GM18502 (cell line): ENCODE measurements around the gene ASS1.

Experiments used
- ATAC-seq: cut with Tn5 transposase; IDR thresholded peaks from one replicate; pipeline ENCODE4 v1.9.1; 2021; ENCODE audit warnings: mild to moderate bottlenecking; ENCODE audit not compliant: unreplicated experiment, poor library complexity

ASS1 gene

DNA sequence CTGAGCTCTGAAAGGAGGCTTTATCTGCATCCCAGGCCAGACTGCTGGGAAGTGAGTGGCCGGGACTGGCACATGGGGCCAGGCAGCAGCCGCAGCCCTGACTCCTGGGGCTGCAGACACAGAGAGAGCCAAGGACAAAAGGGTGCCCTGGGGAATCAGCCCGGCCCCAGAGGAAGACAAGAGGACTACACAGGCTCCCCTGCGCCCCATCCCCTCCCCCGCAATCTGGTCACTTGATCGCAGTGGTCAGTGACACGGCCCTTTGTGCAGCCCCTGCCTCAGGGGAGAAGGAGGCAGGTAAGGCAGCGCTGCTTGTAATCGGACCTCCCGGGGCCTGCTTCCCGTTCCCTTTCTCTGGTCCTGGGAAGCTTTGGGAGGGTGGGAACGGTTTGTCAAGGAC is 79.2 kb downstream of the ASS1 start:
- ATAC-seq: no peak

- ATAC-seq: no peak
Measured at GRCh38 chr9:130526193-130526853, 81.6 kb downstream of the ASS1 start.

DNA sequence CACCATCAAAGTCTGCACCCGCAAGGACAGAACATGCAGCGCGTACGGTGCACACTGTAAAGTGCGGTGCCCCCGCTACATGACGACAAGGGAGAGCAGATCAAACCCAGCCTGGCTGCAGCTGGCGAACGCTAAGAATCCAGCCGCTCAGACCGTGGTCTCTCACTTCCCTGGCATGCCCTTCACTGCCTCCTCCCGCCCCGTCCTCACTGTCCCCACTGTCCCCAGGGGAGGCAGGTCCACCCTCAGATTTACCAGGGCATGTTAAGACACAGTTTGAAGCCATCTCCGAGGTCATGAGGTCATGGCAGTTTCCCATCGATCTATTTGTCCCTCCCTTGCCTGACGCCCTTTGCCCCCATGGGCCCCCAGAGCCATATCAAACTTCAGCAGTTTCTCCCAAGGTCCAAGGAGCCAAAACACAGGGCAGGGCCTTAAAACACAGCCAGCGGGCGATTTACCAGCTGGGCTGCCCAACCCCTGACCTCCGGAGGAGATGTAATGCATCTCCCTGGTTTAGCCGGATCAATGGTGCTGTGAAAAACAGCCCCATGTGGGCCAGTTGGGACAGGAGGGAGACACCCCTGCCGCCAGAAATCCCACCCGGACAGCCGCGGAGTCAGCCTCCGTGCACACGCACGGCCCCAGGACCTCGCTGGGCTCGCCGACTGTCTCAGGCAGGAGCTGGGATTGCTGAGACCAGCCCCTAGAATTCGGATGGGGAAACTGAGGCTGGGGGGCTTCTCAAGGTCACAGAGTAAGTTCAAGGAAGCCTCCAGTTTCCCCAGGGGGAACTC is 82.3 kb downstream of the ASS1 start:
- ATAC-seq: no peak

DNA sequence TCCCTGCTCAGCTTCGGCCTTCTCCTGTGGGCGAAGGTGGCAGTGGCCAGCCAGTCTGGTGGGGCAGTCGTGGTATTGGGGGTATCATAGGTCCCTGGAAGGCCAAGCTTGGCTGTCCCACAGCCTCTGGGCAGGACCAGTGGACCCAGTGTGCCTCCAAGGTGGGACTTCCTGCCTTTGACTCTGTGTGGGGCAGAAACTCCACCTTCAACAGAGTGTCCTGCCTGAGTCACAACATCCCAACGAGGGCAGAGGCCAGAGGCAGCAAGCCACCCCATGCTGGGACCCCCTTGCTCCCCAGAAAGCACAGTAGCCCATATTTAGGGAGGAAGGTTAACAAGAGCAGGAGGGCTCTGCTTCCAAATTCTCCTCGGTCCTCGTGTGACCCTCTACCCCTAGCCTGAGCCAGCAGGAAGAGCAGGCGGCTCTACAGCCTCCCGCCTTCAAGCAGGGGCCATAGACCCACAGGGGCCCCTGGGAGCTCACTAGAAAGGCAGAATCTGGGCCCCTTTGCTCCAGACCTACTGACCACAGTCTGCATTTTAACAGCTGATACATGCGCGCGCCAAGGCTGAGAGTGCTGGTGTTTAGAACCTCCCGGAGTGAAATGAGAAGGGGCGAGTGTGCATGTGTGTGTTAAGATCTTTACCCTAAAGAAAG is 83.0 kb downstream of the ASS1 start:
- ATAC-seq: no peak

GRCh38 chr9:130528674-130529073 is 83.9 kb downstream of the ASS1 start:
- ATAC-seq: no peak

- no peak for ATAC-seq
Measured at GRCh38 chr9:130530938-130531337, 86.2 kb downstream of the ASS1 start.

DNA sequence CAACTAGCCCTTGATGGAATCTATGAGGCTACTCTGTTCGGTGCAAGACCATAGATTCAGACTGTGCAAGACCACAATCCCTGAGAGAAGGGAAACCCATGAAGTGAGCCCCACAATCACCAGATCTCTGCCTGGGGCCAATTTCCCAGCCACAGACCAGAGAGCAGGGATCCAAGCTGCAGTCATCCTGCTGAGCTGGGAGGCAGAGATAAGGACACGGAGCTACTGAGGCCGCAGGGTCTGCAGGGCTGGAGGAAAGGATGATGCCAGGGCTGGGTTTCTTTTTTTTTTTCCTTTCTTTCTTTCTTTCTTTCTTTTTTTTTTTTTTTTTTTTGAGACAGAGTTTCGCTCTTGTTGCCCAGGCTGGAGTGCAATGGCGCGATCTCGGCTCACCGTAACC is 86.9 kb downstream of the ASS1 start:
- no peak for ATAC-seq

GRCh38 chr9:130532426-130533080 is 87.8 kb downstream of the ASS1 start:
- ATAC-seq: no peak

DNA sequence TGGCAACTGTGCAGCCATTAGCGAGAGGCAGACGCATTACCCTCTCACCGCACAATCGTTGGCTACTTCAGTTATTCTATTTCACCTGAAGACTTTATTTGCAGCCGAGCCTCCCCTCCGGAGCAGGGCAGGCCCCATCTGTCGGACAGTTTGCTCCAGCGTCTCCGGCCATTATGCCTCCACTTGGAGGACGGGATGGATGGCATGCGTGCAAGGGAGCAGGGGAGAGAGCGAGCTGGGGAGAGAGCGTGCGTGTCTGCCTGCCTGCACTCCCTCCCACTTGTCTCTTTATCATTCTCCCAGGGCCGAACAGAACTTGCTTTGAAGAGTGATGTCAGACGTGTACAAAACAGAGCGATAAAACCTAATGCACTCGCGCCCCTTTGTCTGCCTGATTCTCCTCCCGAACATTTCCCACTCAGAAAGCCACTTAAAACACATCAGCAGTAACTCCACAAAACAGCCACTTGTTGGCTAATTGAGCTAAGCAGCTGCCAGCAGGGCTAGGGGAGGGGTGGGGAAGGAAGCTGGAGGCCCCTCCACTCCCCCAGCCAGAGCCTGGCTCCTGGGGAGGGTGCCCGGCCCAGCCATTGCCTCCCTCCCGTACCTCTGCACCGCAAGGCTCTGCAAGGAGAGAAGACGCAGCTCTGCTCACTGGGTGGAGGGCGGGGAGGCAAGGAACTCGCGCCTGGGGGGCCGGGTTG is 91.2 kb downstream of the ASS1 start:
- ATAC-seq: no peak

GRCh38 chr9:130536701-130537107 is 91.9 kb downstream of the ASS1 start:
- ATAC-seq: no peak

GRCh38 chr9:130537346-130538050 is 92.7 kb downstream of the ASS1 start:
- ATAC-seq: no peak

DNA sequence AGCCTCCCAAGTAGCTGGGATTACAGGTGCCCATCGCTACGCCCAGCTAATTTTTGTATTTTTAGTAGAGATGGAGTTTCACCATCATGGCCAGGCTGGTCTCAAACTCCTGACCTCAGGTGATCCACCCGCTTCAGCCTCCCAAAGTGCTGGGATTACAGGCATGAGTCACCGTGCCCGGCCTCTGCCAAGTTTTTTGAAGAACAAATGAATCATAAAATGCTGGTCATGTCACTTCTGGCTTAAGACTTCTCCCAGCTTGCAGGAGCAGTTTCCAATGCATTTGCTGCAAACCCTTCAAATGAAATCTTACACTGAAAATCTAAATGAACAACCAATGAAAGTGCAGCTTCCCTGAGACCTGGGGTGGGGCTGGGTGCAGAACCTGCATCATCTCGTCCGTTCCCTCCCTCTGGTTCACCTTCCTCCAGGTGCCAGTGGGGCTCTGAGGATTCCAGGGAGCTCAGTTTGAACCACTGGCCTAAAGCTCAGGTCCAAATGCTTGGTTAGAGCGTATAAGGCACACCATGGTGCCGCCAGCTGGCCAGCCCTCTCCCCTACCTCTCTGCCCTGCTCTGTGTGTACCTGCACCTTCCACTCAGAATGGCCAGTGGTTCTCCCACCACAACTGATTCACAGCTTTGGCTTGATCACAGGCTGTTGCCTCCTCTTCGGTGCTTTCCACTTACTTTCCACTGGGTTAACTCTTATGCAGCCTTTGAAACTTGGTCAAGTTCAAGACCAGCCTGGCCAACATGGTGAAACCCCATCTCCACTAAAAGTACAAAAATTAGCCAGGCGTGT is 94.9 kb downstream of the ASS1 start:
- no peak for ATAC-seq

DNA sequence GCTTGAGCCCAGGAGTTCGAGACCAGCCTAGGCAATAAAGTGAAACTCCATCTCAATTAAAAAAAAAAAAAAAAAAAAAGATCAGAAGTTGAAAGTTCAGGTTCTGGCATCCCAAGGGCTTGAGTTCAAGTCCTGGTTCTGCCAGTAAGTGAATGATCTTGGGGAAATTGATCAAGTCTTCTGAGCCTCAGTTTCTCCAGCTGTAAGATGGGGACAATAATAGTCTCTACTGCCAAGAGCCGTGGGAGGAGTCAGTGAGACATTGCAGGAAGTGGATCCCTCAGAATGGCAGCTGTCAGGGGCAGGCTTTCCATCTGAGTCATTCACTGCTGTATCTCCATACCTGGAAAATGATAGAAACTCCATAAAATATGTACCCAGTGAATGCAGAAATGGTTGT is 96.8 kb downstream of the ASS1 start:
- no peak for ATAC-seq

- no peak for ATAC-seq
Measured at GRCh38 chr9:130542038-130542437, 97.3 kb downstream of the ASS1 start.

DNA sequence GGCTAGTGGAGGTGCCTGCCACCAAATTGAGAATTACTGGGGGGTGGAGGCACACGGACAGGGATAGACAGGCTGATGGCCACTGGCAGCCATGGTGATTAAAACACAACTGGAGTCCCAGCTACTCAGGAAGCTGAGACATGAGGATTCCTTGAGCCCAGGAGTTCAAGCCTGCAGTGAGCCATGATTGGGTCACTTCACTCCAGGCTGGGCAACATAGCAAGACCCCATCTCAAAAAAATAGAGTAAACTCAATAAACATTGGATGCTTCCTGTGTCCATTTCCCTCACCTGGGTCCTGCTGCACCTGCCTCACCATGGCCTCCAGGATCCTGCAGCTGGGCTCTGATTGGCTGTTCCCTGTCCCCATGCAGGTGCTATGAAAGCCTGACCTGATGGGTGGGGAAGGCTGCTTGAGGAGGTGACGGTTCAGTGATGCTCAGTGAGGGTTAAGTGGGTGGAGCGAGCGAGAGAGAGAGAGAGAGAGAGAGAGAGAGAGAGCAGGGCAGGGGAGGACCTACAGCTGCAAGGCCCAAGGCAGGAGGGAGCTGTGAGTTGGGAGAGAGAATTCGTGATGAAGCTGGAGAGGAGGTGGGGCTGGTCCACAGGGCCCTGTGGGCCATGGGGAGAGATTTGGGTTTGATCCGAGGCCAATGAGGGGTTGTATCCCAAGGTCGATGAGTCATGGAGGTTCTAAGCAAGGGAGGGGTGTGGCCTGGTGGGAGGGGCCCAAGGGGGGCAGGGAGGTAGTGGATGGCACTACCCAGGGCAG is 97.9 kb downstream of the ASS1 start:
- no peak for ATAC-seq

DNA sequence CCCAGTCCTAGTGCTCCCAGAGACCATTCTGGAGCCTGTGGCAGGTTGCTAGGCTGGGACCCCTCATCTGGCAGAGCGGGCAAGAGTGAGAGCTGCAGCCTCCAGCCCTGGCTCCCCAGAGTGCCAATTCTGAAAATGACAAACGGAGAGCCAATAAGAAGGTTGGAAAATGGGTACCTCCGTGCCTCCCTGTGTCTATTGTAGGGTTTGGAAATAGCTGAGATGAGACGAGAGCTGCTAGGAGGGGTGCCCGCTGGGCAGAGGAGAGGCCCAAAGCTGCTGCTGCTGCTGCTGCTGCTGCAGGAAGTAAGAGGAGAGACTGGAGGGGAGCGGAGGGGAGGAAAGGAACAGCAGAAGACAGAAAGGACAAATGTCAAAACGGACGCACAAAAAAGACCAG is 98.6 kb downstream of the ASS1 start:
- ATAC-seq: no peak

DNA sequence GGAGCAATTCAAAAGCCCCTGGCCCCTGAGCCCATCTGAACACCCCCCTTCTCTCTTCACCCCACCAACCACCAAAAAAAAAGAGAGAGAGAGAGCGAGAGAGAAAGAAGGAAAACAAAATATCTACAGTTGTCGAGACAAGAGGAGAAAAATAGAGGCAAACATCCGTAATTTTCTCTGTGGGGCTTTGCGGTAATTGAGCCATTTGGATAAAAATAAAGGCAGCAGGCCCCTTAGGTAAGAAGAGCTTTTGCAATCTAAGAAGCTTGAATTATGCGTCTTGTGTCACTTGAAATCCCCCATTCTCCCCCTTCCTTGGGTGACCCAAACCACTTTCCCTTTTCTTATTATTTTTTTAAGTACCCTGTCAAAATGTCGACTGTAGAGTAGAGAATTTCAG is 99.1 kb downstream of the ASS1 start:
- no peak for ATAC-seq

DNA sequence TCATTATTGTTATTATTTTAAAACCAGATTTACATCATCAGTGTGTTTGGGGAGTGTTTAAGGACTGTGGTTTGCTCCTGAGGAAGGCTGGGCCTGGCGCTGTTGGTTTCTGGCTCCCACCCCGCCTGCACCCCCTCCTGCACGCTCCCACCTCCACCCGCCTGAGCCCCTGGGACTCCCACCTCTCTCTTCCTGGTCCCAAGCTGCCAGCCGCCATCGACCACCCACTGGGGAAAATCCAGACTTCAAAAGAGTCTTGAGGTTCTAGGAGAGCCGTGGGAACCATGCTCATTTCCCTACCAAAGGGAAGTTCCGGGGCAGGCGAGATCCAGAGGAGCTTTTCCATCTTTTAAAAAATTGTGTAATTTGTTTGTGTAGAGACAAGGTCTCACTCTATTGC is 99.6 kb downstream of the ASS1 start:
- no peak for ATAC-seq
